Measurements from ENCODE around the gene LTBP1. TPM values are rescaled to one million over a fixed set of nuclear protein-coding genes. Genes with fewer than 3 reads are reported as not detected.

LTBP1 gene
- total RNA-seq, 3 donors from 2014 or later (not counting 1 experiment from before 2014, with no cell fraction given), result 1.7 to 4.7 (median 3.5) TPM

- H3K27me3 ChIP-seq (ENCODE audit: control insufficient read depth, insufficient read depth, low read length), result no peaks in the 10 kb centered on the region
- 84% methylated on average over 7 of the region's 7 CpGs for WGBS (ENCODE audit: insufficient coverage)
- ATAC-seq, result peak in 1 of 3 donors; percentile 21
Measured at GRCh38 chr2:33291278-33292013, 344.7 kb downstream of the LTBP1 start.

DNA sequence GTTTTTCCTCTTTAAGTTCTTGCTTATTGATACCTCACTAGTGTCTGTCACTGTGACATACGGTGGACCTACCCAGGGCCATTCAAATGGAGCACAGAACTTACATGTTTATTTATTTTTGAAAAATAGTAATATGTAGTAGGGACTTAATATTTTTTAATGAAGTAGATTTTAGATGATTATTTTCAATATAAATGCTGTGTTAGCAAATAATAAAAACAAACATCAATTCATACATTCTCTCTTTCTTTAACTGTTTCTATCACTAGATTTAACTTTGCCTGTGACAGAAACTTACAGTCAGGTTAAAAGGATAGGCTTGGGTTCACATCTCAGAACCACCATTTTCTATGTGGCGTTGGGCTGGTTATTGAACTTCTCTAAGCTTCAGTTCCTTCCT is 345.3 kb downstream of the LTBP1 start:
- H3K27ac Mint-ChIP-seq, result no peak overlapping the region
- WGBS (ENCODE audit: insufficient coverage), result 92% methylated on average over 2 of the region's 2 CpGs
- peaks cover 0 to 6% of the 10 kb centered on the region in 2 donors for H3K27me3 Mint-ChIP-seq (ENCODE audit: low read depth in 2 of 2)

More at GRCh38 chr2:33291278-33292013, 344.7 kb downstream of the LTBP1 start:
- no peaks in the 10 kb centered on the region for H3K9me3 Mint-ChIP-seq
- DNase-seq, result no peak
- H3K4me3 ChIP-seq (ENCODE audit: low read length), result no peak overlapping the region
- H3K4me3 Mint-ChIP-seq, result no peak overlapping the region
- H3K27ac ChIP-seq (ENCODE audit: low read length), result no peak overlapping the region
- no peaks in the 10 kb centered on the region for H3K36me3 Mint-ChIP-seq
- H3K4me1 ChIP-seq (ENCODE audit: control insufficient read depth, insufficient read depth, low read length), result no peaks in the 10 kb centered on the region
- TF ChIP-seq, protein P1, sequence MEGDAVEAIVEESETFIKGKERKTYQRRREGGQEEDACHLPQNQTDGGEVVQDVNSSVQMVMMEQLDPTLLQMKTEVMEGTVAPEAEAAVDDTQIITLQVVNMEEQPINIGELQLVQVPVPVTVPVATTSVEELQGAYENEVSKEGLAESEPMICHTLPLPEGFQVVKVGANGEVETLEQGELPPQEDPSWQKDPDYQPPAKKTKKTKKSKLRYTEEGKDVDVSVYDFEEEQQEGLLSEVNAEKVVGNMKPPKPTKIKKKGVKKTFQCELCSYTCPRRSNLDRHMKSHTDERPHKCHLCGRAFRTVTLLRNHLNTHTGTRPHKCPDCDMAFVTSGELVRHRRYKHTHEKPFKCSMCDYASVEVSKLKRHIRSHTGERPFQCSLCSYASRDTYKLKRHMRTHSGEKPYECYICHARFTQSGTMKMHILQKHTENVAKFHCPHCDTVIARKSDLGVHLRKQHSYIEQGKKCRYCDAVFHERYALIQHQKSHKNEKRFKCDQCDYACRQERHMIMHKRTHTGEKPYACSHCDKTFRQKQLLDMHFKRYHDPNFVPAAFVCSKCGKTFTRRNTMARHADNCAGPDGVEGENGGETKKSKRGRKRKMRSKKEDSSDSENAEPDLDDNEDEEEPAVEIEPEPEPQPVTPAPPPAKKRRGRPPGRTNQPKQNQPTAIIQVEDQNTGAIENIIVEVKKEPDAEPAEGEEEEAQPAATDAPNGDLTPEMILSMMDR (IDR thresholded peaks at IDR 0.05), result no peak
- no peaks in the 10 kb centered on the region for H3K9me3 ChIP-seq (ENCODE audit: control insufficient read depth, insufficient read depth, low read length)
- H3K27ac Mint-ChIP-seq, result no peak overlapping the region
- H3K27me3 Mint-ChIP-seq (ENCODE audit: low read depth in 2 of 2), result peaks cover 0 to 6% of the 10 kb centered on the region in 2 donors
- H3K4me1 Mint-ChIP-seq, result no peaks in the 10 kb centered on the region
- no peaks in the 10 kb centered on the region for H3K36me3 ChIP-seq (ENCODE audit: control insufficient read depth, insufficient read depth, low read length)
- intact Hi-C loops (cut with micrococcal nuclease), result no loop called here

GRCh38 chr2:33292981-33293595 is 346.3 kb downstream of the LTBP1 start:
- no peaks in the 10 kb centered on the region for H3K36me3 Mint-ChIP-seq
- H3K4me3 Mint-ChIP-seq, result no peak overlapping the region
- intact Hi-C loops (cut with micrococcal nuclease), result no loop called here
- DNase-seq (no peak), ATAC-seq (no peak)
- H3K4me3 ChIP-seq (ENCODE audit: low read length), result no peak overlapping the region
- TF ChIP-seq, protein P1 (IDR thresholded peaks at IDR 0.05), result no peak
- peaks cover 0 to 6% of the 10 kb centered on the region in 2 donors for H3K27me3 Mint-ChIP-seq (ENCODE audit: low read depth in 2 of 2)
- H3K36me3 ChIP-seq (ENCODE audit: control insufficient read depth, insufficient read depth, low read length), result no peaks in the 10 kb centered on the region
- no peaks in the 10 kb centered on the region for H3K9me3 ChIP-seq (ENCODE audit: control insufficient read depth, insufficient read depth, low read length)
- H3K27ac ChIP-seq (ENCODE audit: low read length), result no peak overlapping the region
- H3K27me3 ChIP-seq (ENCODE audit: control insufficient read depth, insufficient read depth, low read length), result no peaks in the 10 kb centered on the region
- H3K4me1 Mint-ChIP-seq, result no peaks in the 10 kb centered on the region
- no peaks in the 10 kb centered on the region for H3K4me1 ChIP-seq (ENCODE audit: control insufficient read depth, insufficient read depth, low read length)
- H3K9me3 Mint-ChIP-seq, result no peaks in the 10 kb centered on the region
- WGBS (ENCODE audit: insufficient coverage), result 85% methylated on average over 9 of the region's 11 CpGs
- H3K27ac Mint-ChIP-seq, result no peak overlapping the region

More for the DNA sequence above, 345.3 kb downstream of the LTBP1 start:
- no peak for DNase-seq
- TF ChIP-seq, protein P1 (IDR thresholded peaks at IDR 0.05), result no peak
- no peak overlapping the region for H3K27ac ChIP-seq (ENCODE audit: low read length)
- H3K4me1 Mint-ChIP-seq, result no peaks in the 10 kb centered on the region
- no peak overlapping the region for H3K4me3 ChIP-seq (ENCODE audit: low read length)
- ATAC-seq, result no peak
- no peaks in the 10 kb centered on the region for H3K36me3 Mint-ChIP-seq
- H3K27me3 ChIP-seq (ENCODE audit: control insufficient read depth, insufficient read depth, low read length), result no peaks in the 10 kb centered on the region
- H3K4me3 Mint-ChIP-seq, result no peak overlapping the region
- H3K9me3 Mint-ChIP-seq, result no peaks in the 10 kb centered on the region
- intact Hi-C loops (cut with micrococcal nuclease), result no loop called here
- H3K4me1 ChIP-seq (ENCODE audit: control insufficient read depth, insufficient read depth, low read length), result no peaks in the 10 kb centered on the region
- H3K36me3 ChIP-seq (ENCODE audit: control insufficient read depth, insufficient read depth, low read length), result no peaks in the 10 kb centered on the region
- H3K9me3 ChIP-seq (ENCODE audit: control insufficient read depth, insufficient read depth, low read length), result no peaks in the 10 kb centered on the region

Data from natural killer cell (primary cell).